ENCODE measurements around the gene KIF1A. TPM values are rescaled to one million over a fixed set of nuclear protein-coding genes. Genes with fewer than 3 reads are reported as not detected.

The KIF1A gene
- total and polyA plus RNA-seq, 10 of the 15 experiments (the other 5 are each of a cell fraction or from before 2014, with no cell fraction given) = 0.04 to 0.95 (median 0.06) TPM; not detected in 5

DNA sequence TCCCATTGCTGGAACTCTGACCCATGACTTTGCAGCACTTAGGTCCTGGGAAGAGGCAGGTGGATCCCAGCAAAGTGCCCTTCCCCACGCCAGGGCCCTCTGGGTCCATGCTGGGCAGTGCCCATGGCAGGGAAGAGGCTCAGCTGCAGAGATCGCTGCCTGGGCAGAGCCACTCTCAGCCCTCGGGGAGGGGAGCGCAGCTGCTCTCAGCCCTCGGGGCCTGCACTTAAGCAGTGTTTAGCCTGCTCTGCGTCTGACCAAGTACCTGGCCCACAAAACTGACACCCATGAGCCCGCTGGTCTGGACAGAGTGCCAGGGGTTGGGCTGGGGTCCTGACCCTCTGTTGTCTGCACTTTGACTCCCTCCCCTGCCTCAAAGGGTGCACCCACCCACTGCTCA lies 82.1 kb downstream of the KIF1A start:
- Histone ChIP-seq H3K79me2 (ENCODE audit: control insufficient read depth, insufficient read depth, low read length) (no peaks in the 10 kb centered on the region), H3K27ac (ENCODE audit: control insufficient read depth, insufficient read depth) (no peak overlapping the region), H4K20me1 (ENCODE audit: control insufficient read depth, insufficient read depth) (no peaks in the 10 kb centered on the region), H2AFZ (ENCODE audit: control insufficient read depth, low read depth, low read length) (no peak overlapping the region), H3K4me3 (no peak overlapping the region), H3K9ac (ENCODE audit: control insufficient read depth, insufficient read depth, low read length) (no peak overlapping the region), H3K4me2 (ENCODE audit: control insufficient read depth, insufficient read depth) (no peak overlapping the region), H3K36me3 (ENCODE audit: control insufficient read depth in 2 of 2, insufficient read depth in 2 of 2, low read length in 1 of 2) (no peaks in the 10 kb centered on the region), H3K27me3 (replicated peaks in 1 of 2; ENCODE audit: control insufficient read depth in 2 of 2, insufficient read depth in 2 of 2, low read length in 1 of 2) (peaks cover 0 to 6% of the 10 kb centered on the region in 2 experiments; a peak in 3 of 4 replicates), H3K9me3 (replicated peaks; ENCODE audit: control insufficient read depth, insufficient read depth, low read length) (no peaks in the 10 kb centered on the region), H3K4me1 (ENCODE audit: control insufficient read depth, insufficient read depth, low read length) (no peaks in the 10 kb centered on the region)
- intact Hi-C loops (cut with micrococcal nuclease; ENCODE audit: unreplicated experiment) (loop anchor here (10.0 kb wide), 1 partner anchor 223 kb away; no protein-coding TSS in a partner anchor), in situ Hi-C loops (cut with MboI) (no loop called here)
- no peak for ATAC-seq
- BruUV-seq (replicated peaks) = no TSS peak
- WGBS (ENCODE audit: insufficient coverage, insufficient replicate concordance, low lambda C conversion rate, missing lambda C conversion rate) = 21% methylated on average over 7 of the region's 7 CpGs
- CTCF ChIA-PET = no interaction called here
- RAD21 ChIA-PET (ENCODE audit: unreplicated experiment) = no interaction called here
- POLR2A ChIA-PET = no interaction called here
- no peak for DNase-seq (ENCODE audit: low read depth, low spot score)
- FAIRE-seq = no peak
- SMC1A ChIA-PET (ENCODE audit: uncharacterized antibody, unreplicated experiment) = no interaction called here
- TF ChIP-seq SIX5 (IDR thresholded peaks at IDR 0.05; ENCODE audit: low read depth, low read length, severe bottlenecking) (no peak), ZNF24 (IDR thresholded peaks at IDR 0.05) (no peak), MTA2 (IDR thresholded peaks at IDR 0.05; ENCODE audit: low read depth) (no peak), CREM (IDR thresholded peaks at IDR 0.05; ENCODE audit: low read depth) (no peak), KLF5 (IDR thresholded peaks at IDR 0.05; ENCODE audit: partially characterized antibody) (no peak), POLR2A (IDR thresholded peaks at IDR 0.05; ENCODE audit: low read depth, low read length) (no peak), BCLAF1 (IDR thresholded peaks at IDR 0.05) (no peak), PKNOX1 (IDR thresholded peaks at IDR 0.05) (no peak), GATAD2B (conservative IDR thresholded peaks at IDR 0.05; ENCODE audit: low read depth) (no peak), STAT1 (conservative IDR thresholded peaks at IDR 0.05) (no peak), SUZ12 (IDR thresholded peaks at IDR 0.05; ENCODE audit: unreplicated experiment) (no peak)
- TF ChIP-seq, protein P1, sequence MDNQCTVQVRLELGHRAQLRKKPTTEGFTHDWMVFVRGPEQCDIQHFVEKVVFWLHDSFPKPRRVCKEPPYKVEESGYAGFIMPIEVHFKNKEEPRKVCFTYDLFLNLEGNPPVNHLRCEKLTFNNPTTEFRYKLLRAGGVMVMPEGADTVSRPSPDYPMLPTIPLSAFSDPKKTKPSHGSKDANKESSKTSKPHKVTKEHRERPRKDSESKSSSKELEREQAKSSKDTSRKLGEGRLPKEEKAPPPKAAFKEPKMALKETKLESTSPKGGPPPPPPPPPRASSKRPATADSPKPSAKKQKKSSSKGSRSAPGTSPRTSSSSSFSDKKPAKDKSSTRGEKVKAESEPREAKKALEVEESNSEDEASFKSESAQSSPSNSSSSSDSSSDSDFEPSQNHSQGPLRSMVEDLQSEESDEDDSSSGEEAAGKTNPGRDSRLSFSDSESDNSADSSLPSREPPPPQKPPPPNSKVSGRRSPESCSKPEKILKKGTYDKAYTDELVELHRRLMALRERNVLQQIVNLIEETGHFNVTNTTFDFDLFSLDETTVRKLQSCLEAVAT (IDR thresholded peaks at IDR 0.05) = no peak
